Peyer's patch (tissue), 4 donors: ENCODE results near the gene REC8.

ENCODE experiments used
- POLR2A ChIP-seq, 2 donors: fragments of 450-650 bp; IDR thresholded peaks; one replicate each; pipeline ENCODE4 v1.5.1; 2017; ENCODE audit warnings: antibody characterized with exemption in 2 of 2, mild to moderate bottlenecking in 2 of 2, moderate library complexity in 2 of 2
- TF ChIP-seq, protein P1 (sequence below), 6 experiments: fragments of 450-650 bp in 4 of 6; fragments of 200-600 bp in 2 of 6; sonication (generic) in 1 of 6; IDR thresholded peaks; one replicate each; pipeline ENCODE4 v1.5.1; 2017 to 2019; ENCODE audit warnings: antibody characterized with exemption in 6 of 6, mild to moderate bottlenecking in 3 of 6, moderate library complexity in 1 of 6

DNA sequence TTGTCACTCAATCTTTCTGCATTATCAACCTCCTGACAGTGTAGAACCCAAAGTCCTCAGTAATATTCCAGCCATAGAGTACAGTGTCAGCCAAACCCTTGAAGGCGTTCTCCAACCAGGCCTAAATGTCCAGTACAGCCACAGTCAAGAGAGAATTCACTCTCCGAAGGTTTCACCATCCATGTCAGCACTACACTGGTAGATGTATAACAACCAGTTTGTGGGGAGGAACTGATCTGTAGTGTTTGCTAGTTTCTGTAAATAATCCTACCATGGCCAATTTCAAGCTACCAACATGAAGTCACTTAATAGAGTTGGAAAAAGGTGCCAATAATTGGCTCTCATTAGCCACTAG is 44.4 kb downstream of the REC8 start:
- TF ChIP-seq, protein P1, sequence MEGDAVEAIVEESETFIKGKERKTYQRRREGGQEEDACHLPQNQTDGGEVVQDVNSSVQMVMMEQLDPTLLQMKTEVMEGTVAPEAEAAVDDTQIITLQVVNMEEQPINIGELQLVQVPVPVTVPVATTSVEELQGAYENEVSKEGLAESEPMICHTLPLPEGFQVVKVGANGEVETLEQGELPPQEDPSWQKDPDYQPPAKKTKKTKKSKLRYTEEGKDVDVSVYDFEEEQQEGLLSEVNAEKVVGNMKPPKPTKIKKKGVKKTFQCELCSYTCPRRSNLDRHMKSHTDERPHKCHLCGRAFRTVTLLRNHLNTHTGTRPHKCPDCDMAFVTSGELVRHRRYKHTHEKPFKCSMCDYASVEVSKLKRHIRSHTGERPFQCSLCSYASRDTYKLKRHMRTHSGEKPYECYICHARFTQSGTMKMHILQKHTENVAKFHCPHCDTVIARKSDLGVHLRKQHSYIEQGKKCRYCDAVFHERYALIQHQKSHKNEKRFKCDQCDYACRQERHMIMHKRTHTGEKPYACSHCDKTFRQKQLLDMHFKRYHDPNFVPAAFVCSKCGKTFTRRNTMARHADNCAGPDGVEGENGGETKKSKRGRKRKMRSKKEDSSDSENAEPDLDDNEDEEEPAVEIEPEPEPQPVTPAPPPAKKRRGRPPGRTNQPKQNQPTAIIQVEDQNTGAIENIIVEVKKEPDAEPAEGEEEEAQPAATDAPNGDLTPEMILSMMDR (IDR thresholded peaks at IDR 0.05): no peak
- no peak for TF ChIP-seq POLR2A (IDR thresholded peaks at IDR 0.05)
